HG03378 (cell line): ENCODE results near the gene MAGEL2.

ENCODE experiments used
- ATAC-seq: cut with Tn5 transposase; IDR thresholded peaks from one replicate; pipeline ENCODE4 v1.9.1; 2021; ENCODE audit warnings: mild to moderate bottlenecking, moderate library complexity; ENCODE audit not compliant: unreplicated experiment

Gene MAGEL2

DNA sequence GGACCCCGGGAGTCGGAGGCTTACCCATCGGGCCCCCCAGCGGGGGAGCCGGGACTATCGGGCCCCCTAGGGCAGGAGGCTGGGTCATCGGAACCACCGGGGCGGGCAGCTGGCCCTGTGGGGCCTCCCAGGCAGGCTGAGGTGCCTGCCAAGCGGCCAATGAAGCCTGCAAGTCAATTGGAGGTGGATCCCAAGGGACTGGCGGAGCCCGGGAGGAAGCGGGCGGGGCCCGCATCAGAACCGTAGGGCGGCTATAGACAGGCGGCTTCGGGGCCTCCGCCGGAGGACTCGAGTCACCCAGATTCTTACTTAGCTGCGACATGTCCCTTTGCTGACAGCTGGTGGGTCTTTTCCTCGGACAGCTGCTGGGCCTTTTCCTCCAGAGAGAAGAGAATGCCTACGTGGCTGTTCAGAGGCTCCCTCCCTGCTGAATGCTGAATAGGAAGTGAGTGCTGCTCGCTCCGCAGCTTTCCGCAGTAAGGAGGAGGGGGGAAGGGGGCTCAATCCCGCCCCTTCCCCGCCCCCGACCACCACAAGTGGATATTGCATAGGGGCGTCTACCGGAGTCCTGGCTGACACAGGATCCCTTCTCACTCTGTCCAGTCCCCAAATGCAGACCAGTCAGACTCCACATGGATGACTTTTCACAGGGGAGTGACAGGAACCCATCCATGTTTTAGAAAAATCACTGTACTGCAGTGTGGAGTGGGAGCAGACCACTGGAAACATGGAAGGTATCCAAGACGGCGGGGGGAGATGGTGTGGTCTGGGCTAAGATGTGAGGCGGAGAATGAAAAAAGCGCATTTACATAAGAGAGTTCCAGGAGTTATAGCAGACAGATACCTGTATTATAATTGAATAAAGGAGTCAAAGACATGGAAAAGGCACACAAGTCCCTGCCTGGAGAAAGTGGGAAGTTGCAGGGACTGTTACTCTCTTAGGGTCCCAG, at the start of gene MAGEL2:
MAGEL2 (minus strand) TSS at position 447 of the 950 bp plus-strand sequence; CDS start at position 322, 125 bp downstream.
- ATAC-seq: no peak

DNA sequence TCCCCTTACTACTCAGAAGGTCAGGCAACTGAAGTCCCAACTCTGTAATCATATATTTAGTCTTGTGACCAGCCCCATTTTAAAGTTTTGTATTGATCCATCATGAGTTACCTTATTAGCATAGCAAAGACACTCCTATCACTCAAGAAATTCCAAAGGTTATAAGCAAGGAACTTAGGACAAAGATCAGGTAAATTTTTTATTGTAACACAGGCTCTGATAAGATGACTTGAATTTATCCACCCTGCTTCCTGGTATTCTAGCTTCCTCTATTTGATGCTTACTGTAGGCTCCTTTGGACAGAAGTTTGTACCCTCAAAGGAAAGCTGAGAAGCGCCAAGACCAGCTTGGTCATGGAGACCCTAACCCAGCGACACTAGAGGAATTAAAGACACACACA, 47.6 kb upstream of the MAGEL2 start:
- ATAC-seq: no peak

DNA sequence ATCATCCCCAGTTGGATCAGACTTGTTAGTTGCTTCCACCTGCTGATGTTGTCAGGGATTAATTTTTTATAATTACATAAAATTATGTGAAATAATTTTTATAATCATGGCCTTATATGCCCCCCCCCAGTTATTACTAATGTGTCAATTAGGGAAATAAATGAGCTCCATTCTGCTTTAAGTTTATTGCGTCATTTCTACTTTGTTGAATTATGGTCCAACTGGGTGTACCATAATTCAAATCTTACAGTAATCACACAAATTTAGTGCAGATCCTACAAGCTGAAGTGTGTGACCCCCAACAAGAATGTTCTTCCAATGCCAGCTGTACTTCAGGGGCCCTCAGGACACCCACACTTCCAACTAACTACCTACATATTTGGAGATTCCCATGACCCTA, 46.9 kb upstream of the MAGEL2 start:
- no peak for ATAC-seq

DNA sequence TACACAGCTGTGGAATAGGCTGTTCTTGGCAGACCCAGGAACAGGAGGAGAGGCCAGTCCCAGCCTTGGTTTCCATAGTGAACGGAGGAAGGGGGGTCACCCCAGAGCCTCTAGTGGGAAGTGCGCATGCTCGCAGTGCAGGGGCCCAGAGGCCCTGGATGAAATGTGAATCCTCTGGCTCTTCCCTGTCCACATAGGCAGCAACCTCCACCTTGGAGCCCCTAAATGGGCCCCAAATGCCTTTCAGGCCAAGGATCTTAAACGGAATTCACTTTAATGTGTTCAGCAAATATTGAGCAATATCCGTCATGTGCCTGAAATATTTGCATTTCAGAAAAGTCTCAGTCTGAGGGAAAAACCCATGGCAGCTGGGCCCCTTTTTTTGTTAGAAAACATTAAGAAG, 42.8 kb upstream of the MAGEL2 start:
- no peak for ATAC-seq

DNA sequence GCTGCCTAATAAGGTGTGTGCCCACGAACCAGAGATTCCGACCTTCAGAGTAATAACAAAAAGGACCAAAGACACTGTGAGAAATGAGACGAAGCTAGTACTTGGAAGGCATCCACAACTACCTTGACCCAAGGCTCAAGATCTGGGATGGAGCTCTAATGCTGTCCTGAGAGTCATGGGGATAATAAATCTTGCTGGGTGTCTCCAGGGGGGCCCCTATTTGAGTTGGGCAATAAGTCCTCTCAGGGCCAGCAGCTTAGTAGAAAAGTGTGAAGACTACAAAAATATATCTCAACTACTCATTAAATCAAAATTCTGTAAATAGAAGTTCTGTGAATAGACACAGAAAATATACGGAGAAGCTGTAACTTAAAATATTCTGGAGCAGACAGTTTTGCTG, 42.3 kb upstream of the MAGEL2 start:
- ATAC-seq: no peak

DNA sequence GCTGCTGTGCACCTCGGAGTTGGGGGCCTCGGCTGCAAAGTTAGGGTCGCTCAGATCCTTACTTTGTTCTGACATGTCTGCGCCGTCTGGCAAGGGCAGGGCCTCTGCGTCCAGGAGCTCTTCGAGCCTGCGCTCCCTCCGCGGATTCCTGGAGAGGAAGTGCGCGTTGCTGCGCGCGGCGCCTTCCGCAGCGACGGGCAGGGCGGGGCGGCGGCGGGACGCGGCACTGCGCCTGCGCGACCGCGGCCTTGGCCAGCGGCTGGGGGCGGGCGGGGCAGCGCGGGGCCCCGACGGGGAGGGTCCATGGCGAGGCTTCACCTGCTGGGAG, 39.4 kb upstream of the MAGEL2 start, which contains the start of gene NDN:
NDN (minus strand) TSS at position 163 of the 328 bp plus-strand sequence; CDS start at position 75, 88 bp downstream.
- ATAC-seq: no peak

DNA sequence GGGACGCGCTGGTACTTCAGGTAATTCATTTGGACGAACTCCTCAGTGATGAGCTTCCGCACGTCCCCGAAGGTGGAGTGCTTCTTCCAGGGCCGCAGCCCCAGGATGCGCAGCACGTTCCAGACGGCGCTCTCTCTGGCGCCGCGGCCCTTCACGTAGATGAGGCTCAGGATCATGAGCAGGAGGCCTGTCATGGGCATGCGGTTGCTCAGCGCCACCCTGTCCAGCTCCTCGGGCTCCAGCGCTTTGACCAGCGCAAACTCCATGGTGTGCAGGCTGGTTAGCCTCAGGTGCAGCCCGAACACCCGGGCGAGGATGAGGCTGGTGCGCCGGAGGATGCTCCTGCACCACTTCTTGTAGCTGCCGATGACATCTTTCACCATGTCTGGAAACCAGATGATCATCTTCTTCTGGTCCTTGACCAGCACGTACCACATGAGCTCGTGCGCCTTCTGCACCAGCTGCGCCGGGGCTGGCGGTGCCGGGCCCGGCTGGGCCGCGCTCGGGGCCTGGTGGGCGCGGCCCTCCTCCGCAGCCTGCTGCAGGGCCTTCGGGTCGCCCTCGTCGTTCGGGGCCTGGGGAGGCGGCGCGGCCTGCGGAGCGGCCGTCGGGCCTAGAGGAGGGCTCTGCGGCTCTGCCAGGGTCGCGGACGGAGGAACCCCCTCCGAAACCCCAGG, 38.9 kb upstream of the MAGEL2 start:
- ATAC-seq: no peak

DNA sequence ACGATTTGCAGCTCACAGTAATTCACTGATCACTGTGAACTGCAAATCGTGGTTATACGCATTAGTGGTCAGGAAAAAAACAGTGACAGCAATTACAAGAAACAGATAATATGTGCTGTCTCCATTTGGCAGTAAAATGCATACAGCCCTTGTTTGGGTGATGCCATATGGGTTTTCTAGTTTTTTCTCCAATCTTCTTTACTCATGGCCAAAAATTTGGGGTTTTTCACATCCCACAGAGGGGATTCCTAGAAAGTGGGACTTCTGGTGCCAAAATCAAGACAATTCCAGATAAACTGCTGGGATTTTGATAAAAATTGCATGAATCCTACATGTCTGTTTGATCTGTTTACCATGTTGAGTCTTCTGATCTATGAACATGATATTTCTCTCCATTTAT, 23.8 kb upstream of the MAGEL2 start:
- no peak for ATAC-seq

DNA sequence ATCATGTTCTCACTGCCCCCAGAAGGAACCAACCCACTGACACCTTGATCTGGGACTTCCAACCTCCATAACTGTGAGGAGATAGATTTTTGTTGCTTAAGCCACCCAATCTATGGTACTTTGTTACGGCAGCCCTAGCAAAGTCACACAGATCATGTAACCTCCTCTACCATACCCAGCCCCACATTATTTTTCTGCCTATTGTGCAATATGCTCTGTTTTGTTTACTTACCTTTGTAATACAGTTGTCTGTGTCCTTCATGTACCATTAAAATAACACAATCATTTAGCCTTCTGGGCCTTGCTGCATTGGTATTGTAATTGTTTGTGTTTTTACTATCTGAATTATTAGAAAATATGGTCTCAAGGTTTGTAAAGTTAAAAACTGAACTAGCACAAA, 23.3 kb upstream of the MAGEL2 start:
- ATAC-seq: no peak

DNA sequence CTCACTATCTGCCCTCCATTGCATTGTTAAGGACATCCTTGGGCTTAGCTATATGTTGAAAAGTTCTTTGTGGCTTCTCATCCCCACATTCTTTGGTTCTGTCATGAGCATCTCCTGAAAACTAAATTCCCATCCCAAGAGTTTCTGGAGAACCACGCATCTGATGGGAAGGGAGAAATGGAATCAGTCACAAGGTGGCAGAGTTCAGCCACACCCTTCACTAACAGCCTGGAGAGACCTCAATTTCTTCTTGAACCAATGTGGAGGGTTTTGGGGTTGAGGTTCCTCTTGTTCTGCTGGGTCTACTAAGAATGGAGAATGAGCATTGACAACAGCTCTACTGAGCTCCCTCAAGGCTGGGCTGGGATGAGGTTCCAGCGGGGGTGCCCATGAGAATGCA, 15.6 kb upstream of the MAGEL2 start:
- ATAC-seq: no peak

DNA sequence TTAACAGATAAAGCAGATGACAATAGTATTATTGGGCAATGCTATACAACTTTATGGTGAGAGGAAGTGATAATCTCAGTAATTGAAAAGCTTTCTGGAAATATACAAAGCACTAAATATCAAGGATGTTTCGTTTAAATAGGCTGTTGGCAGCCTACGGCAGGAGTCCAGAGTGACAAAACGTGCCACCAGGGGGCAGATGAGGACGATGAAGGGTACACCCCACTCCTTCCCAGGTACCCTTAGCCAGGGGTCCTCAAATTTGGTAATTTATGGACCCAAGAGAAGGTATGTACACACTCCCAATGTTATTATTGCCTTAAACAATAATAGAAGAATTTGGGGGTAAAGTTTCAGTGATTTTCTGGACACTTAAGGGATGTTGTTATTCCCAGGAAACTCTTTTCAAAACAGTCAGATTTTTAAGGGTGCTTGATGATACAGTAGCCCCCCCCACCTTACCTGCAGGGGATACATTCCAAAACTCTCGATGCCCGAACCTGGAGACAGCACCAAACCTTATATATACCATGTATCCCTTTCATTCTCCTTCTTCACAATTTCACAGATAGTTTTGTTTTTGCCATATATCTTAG, 1.4 kb upstream of the MAGEL2 start:
- ATAC-seq: no peak

DNA sequence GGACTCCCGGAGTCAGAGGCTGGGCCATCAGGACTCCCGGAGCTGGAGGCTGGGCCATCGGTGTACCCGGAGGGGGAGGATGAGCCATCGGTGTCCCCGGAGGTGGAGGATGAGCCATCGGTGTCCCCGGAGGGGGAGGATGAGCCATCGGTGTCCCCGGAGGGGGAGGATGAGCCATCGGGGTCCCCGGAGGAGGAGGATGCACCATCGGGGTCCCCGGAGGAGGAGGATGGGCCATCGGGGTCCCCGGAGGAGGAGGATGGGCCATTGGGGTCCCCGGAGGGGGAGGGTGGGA, 719 bp downstream of the MAGEL2 start:
- ATAC-seq: no peak

DNA sequence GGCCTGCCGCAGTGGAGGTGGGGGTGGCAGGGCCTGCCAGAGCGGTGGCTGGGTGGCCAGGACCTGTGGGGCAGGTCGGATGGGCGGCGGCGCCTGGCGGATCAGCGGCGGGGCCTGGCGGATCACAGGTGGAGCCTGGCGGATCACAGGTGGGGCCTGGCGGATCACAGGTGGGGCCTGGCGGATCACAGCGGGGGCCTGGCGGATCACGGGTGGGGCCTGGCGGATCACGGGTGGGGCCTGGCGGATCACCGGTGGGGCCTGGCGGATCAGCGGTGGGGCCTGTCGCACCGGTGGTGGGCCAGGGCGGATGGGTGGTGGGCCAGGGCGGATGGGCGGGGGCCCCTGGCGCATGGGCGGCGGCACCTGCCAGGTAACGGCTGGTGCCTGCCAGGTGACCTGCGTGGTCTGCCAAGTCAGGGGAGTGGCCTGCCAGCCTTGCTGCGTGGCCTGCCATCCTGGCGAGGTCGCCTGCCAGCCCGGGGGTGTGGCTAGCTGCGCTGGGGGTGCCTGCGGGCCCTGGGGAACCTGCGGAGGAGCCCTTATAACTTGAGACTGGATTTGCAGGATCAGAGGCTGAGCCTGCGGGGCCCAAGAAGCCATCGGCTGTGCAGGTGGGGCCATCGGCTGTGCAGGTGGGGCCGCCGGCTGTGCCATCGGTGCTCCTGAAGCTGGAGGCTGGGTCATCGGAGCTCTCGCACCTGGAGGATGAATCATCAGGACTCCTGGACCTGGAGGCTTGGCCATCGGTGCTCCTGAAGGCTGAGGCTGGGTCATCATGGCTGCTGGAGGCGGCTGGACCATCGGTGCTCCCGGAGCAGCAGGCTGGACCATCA, 1.3 kb downstream of the MAGEL2 start:
- ATAC-seq: no peak

DNA sequence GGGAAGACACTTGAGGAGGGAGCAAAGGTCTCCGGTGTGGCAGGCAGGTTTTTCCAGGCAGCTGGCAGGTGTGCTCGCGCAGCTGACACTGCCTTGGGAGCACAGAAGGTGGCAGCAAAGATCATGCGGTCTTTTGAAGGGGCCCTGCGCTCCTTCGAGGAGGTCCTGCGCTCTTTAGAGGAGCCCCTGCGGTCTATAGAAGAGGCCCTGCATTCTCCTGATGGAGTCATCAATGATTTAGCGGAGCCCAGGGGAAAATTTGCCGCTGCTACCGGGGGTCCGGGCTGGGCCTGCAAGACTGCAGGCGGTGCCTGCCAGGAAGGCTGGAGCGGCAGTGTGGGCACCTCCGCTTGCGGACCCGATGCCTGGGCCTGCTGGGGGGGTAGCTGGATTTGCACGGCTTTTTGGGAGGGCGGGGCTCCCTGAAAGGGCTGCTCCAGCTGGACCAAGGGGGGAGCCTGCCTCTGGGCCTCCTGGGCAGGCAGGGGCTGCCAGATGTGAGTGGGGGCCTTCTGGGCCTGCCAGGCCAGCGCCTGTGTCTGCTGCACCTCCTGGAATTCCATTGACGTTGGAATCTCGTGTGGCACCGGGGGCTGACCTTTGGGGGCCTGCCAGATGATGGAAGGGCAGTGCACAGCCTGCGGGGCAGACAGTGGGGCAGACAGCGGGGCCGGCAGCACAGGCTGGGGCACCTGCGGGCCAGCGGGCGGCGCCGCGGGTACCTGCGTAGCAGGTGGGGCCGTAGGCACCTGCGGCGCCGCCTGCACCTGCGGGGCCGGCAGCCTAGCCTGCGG, 2.1 kb downstream of the MAGEL2 start:
- no peak for ATAC-seq

DNA sequence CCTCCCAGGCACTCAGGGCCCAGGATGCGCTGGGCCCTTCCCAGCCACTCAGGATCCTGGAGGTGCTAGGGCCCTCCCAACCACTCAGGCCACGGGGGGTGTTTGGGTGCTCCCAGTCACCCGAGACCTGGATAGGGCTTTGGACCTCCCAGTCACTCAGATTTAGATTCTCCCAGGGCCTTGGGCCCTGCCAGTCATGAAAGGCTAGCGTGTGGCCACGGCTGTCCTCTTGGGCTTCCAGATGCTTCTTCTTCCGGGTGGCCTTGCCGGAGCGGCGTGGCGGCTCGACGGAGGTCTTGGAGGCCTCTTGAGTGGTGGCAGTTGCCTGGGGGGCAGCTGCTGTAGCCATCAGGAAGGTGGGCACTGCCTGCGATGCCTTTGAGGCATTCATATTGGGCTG, 2.8 kb downstream of the MAGEL2 start:
- ATAC-seq: no peak

DNA sequence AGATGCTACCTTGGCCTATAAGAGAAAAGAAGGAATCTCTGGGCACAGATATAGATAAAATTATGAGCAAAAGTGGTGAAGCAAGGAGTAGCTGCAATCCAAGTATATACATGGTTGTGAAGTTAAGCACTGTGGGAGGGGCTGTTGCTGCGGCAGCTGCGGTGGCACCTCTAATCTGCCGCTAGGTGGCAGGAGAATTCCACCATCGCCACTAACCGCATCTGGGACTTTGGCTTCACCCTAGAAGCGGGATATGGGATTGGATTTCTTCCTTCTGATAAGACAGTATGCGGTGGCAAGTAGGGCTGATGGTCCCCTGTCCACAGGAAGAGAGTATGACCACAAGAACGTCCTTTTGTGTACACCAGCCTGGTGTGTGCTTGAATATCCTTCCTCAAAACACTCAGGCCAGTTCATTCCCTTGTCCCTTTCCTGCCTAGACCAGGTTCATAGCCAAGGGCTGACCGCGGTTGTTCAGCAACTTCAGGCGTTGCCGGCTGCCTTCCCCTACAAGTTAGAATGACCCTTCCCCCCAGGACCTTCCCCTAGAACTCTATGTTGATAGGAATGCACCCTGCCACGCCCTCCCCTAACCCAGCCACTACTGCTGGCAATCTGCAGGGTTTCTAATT, 5.1 kb downstream of the MAGEL2 start:
- ATAC-seq: no peak

DNA sequence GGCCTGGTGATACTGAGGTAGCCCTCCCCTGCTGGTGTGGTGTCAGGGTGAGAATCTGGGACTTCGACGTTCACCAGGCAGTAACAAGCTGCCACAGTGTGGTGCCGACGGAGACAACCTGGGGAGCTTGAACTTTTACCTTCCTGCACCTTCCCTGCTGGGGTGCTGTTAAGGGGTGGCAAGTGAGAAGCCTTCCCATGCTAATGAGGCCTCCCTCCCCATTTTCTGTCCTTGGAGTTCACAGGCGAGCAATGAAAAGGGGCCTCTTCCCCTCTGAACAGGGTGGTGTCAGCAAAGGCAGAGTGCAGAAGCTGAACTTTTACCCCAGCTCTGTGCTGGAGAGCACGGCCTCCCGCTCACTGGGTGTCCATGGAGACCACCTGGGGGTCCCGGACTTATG, 13.5 kb downstream of the MAGEL2 start:
- ATAC-seq: no peak

DNA sequence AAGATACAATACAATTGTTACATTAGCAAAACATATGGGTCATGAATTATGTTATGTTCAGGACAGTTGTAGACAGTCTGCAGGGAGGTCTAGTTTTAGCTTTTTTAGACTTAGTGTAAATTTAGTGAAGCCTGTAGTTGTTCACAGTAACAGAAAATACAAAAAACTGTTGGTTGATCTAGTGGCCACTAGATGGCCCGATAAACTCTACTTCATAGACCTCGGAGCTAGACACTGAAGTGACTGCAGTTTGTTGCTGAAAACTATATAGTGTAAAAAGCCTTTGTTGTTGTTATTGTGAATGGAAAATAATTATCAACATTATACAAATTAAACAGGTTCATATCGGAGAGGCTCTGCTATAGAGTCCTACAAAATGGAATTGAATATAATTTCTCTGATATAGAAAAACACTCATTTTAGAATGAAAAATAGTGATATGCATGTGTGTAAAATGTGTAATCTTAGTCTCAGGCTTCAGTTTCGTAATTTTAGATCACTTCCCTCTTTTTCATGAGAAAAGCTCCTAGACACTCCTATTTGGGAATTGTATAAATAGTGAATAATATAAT, 18.3 kb downstream of the MAGEL2 start:
- no peak for ATAC-seq

DNA sequence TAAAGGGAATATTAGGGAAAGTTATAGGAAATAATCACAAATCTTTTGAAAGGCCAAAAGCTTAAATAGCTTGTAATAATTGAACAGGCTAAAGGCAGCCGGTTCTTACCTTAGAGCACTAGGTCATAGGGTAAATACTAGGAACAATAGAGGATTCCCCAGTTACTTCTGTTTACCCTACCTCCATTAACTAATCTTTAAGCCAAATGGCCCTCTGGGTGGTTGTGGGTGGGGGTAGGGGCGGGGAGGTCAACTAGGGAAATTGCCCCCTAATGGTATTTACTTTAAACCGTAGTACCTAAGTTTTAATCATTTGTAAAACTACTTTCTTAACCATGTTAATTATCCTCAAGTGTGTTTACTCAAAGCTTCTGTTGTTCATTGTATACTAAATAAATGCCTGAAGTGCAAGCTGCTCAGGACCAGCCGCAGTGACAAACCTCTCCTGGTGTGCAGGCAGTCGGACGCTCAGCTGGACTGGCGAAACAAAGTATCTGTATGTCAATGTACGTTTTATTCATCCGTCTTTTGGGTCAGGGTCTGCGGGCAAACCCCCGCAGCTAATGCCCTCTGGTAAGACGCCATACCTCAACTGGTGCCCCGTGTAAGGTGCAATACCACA, 18.9 kb downstream of the MAGEL2 start:
- ATAC-seq: no peak
